ENCODE measurements around the gene ACTL10.

DNA sequence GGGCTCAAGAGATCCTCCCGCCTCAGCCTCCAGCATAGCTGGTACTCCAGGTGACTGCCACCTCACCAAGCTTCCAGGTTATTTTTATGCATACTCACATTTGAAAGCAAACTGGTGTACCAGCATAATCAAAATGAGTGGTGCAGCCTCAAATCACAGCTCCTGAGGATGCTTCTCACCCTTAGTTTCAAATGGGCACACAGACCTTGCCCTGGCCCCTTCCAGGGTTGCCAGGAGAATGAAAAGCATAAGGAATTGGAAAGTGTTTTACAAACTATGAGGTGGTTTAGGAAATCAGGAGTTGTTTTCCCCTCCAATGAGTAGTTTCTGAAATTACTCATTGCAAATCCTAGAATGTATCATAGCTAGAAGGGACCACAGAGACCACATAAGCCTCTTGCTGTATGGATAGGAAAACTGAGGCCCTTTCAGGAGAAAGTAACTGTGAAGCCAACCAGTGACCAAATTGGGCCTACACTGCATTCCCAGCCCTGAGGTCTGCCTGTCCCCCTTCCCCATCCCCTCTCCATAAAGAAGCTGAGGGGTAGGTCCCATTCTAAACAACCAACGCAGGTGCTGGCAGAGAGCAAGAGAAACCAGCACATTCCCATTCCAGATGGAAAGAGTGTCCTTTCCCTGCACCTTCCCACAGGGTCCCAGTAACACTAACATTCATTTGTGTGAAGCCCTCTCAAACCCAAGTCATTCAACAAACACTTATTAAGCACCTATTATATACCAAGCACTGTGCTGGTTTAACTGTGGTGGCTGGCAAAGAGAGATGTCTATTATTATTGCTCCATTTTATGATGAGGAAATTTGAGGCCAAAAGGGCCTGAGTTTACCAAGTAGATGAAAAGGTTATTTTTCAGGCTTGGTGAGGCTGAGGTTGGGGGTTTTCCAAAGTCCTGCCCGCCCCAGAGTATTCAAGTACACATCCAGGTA is 21.5 kb downstream of the ACTL10 start:
- no peak for TF ChIP-seq CTCF (IDR thresholded peaks at IDR 0.05; ENCODE audit: insufficient read depth, low read depth, low read length)
- TF ChIP-seq EZH2 (IDR thresholded peaks at IDR 0.05; ENCODE audit: insufficient read depth, low read length), result no peak

Measured in astrocyte (in vitro differentiated cells and primary cell).